NCI-H748 treated with DMSO at 0.1 percent for 48 hours (cell line): ENCODE results near the gene LONP1.
"Not testable (repeated sequence)": the region's sequence is repeated elsewhere in the genome, so short reads cannot be mapped to it uniquely, and the experiment has no call there.

ENCODE experiments used
- DNase-seq: peaks from one replicate; lab custom pipeline; 2025; lab: John Stamatoyannopoulos, UW

Gene LONP1

DNA sequence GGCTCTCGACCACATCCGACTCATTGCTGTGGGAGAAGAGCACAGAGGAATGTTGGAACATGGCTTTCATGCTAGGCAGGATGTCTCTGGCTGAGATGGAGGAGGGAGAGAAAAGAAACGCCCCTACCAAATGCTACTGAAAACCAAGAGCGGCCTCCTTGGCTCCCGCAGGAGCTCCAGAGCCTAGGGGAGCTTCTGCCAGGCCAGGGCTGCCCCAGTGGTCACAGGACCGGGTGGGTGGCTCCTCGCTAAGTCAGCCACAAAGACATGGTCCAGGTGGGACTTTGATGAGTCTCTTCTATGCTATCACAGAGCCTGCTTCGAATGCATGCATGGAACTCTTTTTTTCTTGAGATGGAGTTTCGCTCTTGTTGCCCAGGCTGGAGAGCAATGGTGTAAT lies 6.7 kb downstream of the LONP1 start:
- DNase-seq = no peak

GRCh38 chr19:5711713-5712161 lies 8.2 kb downstream of the LONP1 start:
- DNase-seq = no peak

DNA sequence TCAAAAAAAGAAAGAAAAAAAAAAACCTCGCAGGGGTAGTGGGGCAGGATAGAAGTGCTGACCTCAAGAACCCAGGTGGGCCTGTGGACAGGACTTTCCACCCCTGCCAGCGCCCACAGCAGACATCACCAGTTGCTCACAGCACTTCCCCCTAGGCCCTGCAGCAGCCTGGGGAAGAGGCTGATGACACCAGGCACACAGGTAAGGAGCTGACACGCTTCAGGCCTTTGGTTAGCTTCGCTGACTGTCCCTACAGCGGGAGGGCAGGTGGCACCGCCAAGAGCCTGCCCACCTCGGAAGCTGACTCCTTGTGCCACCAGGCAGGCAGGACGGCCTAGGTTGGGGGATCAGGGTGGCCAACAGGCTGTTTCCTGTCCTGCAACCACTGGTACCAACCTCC lies 8.9 kb downstream of the LONP1 start:
- DNase-seq = no peak

- no peak for DNase-seq
These were observed 12.1 kb downstream of the LONP1 start for GRCh38 chr19:5707576-5708575.

GRCh38 chr19:5706876-5707573 lies 12.9 kb downstream of the LONP1 start:
- DNase-seq = no peak

DNA sequence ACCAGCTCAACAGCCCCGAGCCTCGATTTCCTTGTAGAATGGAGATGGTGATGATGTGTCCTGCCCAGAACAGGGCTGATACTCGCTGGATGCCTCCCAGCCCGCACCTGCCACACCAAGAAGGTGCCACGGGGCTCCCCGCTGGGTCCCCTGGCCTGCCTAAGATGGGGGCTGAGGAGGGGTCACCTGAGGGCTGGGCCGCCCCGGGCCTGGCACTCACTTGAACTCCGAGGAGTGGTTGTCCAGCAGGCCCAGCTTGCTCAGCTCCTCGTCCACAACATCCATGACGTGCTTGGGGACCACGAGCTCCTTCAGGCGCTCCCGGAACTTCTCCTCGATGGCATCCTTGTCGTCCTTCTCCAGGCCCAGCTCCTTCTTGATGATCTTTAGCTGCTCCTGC lies 14.4 kb downstream of the LONP1 start:
- no peak for DNase-seq

GRCh38 chr19:5703819-5704818 lies 15.8 kb downstream of the LONP1 start:
- no peak for DNase-seq

GRCh38 chr19:5702053-5702410 lies 17.9 kb downstream of the LONP1 start:
- not testable (repeated sequence) for DNase-seq

GRCh38 chr19:5700455-5701092 lies 19.4 kb downstream of the LONP1 start:
- no peak for DNase-seq

- DNase-seq = no peak
These were observed 21.1 kb downstream of the LONP1 start for GRCh38 chr19:5698635-5699422.

- DNase-seq = no peak
These were observed 21.9 kb downstream of the LONP1 start for GRCh38 chr19:5697890-5698634.

DNA sequence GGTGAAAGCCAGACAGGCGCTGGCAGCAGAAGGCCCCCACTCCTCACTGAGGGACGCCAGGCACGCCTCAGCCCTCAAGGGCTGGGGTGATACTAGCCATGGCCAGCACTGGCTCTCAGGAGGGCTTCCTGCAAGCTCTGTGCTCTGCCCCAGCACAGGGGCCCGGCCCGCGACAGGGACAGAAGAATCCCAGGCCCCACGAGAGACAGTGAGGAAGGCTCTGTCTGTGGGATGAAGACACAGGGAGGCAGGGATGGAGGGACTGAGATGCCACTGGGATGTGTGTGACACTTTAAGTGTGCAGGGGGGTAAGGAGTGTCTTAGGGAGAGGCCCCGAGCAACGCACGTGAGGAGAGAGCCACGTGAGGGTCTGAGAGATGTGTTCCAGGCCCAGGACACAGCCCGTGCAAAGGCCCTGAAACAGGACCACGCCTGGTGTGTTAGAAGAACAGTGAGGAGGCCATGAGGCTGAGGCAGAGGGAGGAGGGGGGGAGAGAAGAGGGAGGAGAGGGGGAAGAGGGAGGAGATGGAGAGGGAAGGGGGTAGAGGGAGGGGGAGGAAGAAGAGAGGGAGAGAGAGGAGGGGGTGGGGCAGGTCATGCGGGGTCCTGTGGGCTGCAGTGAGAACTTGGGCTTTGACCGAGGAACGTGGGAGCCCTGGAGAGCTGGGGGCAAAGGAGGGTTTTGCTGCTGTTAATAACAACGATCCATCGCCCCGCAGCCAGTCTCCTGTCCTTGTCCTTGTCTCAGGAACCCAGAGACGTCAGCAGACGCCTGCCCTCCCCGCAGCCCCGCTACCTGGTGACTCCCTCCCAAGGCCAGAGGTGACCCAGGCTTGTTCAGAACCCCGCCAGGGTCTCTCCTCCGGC lies 22.7 kb downstream of the LONP1 start:
- no peak for DNase-seq

GRCh38 chr19:5696196-5697021 lies 23.5 kb downstream of the LONP1 start:
- no peak for DNase-seq

- DNase-seq = no peak
These were observed 24.2 kb downstream of the LONP1 start for GRCh38 chr19:5695649-5696195.

DNA sequence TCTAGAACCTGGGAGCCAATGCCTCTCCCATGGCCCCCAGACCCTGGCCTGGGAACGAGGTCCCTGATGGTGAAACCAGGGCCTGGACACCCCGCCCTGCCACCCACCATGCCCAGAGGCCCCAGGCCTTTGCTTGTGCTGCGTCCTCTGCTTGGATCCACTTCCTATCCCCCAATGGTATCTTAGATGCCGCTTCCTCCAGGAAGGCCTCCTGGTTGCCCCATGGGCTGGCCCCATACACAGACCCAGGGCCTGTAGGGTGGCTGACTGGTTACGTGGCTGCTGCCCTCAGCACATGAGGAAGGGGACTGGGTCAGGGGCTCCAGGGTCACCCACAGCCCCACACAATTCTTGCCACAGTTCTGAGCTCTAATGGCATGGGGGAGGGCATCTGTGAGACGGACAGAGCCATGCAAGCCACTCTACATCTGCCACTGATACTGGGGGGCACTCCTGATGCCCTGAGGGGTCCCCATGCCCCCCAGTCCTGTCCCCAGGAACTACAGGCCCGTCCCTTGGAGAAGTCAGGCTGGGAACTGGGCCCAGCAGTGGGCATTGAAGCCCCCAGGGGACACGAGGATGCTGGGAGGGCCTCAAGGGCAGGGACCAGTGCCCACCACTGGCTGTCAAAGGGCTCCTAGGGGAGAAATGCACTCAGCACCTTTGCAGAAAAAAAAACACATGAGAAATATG lies 24.8 kb downstream of the LONP1 start:
- DNase-seq = no peak

DNA sequence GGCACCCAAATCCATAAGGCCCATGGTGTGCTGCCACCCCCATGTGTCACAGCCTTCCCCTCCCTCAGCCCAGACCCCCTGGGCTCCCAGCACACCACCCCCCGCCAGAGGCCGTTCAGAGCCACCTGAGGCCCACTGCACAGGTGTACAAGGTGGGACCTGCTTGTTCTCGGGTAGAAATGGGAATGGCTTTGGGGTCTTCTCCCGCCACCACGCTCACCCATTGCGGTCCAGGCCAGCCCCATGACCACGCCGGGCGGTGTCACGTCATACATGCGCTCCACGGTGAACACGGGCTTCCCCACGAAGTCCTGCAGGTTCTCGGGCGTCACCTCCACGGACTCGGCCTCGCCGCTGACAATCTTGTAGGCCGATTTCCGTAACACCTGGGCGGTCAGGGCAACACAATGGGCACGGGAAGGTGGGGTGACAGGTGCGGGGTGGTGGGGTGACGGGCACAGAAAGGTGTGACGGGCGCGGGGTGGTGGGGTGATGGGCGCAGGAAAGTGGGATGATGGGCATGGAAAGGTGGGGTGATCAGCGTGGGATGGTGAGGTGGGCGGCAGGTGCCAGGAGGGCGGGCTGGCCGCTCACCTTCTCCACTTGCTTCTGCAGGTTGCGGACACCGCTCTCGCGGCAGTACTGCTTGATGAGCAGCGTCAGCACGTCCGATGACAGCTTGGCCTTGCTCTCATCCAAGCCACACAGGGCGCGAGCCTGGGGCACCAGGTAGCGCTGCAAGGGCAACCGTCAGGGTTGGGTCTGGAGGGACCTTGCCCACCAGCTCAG lies 25.6 kb downstream of the LONP1 start:
- no peak for DNase-seq
